ENCODE data around the gene TNFRSF11A.

TNFRSF11A gene

GRCh38 chr18:62324917-62325805, at the start of gene TNFRSF11A:
Gene TNFRSF11A, plus strand, starts transcription at chr18:62325310. Its CDS starts 43 bp downstream, at chr18:62325353.
- peak; percentile 48 to 70 for DNase-seq

DNA sequence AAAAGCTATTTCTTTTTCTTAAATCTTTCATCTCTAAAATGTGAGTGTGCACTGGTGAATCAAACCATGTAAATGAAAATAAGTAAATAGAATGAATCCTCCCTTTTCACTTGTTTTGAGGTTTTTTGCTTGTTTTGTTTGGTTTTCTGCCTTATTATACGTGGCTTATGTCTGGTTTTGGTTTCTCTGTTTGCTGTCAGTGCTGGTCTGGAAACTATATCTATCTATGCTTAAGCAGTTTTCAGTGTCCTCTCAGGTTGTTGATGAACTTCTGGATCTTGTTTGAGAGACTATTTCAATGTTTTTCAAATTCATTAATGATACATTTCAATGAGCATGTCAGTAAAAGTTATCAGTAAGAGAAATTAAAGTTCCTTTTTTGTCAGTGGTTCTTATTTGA, 48.1 kb upstream of the TNFRSF11A start:
- DNase-seq = no peak

DNA sequence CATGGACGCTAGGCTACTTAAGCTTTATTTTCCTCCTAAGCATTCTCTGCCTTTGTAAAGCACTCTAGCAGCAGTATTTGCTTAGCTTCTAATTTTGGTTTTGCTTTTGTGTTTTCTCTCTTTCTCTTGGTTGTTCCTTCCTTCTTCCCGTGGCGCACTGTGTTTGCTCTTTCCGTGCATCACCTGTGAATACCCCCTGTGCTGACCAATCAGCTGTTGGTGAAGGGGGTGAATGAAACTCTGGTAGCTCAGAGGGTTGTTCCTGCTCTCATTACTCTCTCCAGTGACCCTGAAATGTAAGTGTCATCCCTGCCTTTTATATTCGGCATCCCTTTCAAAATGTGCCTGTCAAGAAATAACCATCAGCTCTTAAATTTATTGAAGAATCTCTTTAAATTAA, 45.5 kb upstream of the TNFRSF11A start:
- no peak for DNase-seq

DNA sequence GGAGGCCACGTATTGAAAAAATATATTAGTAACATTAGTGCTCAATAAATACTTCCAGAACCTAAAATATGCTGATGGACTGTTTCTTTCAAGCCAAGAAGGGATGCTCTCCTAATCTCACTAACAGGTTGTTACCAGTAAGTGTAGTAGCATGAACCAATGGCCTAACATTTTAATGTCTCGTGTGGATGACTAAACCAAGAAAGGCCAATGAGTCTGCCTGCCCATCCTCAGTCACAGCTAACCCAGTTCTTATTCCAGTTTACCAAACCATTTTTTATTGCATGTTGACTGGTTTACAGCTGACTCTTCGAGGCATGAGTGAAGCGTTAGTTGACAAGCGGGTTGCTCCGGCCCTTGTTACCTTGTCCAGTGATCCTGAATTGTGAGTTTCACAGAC, 45.1 kb upstream of the TNFRSF11A start:
- DNase-seq = no peak

DNA sequence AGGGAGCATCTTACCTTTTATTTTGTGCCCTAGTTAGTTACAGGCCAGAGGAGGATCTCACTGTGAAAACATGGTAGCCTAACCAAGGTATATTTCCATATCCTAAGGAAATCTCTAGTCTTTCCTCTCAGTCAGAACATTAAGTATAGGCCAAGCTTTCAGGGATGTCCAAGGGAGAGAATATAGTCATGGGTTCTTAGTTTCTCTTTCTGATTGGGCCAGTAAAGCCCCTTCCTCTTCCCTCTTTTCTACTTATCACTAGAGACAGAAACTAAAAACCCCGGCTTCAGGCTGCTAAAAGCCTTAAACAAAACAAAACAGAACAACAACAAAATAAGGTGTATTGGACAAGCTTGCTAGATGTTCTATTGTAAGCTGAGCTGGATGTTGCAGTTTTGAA, 44.3 kb upstream of the TNFRSF11A start:
- no peak for DNase-seq

DNA sequence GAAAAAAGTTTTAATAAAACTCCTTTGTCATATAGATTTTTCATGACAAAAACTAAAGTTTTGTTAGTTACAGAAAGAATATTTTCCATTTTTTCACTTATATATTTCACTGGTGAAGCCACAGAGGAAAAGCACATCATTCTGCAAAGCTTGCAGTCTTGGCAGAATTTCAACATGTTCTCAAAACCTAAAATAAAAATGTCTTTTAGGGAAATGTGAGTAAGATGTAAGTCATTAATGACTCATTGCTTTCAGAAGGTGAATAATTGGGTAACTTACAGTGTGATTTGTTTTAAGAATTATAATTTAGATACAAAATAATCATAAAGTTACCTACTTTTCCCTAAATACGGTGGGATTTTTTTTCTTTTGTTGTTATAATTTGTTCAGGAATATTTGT, 43.4 kb upstream of the TNFRSF11A start:
- DNase-seq = no peak

DNA sequence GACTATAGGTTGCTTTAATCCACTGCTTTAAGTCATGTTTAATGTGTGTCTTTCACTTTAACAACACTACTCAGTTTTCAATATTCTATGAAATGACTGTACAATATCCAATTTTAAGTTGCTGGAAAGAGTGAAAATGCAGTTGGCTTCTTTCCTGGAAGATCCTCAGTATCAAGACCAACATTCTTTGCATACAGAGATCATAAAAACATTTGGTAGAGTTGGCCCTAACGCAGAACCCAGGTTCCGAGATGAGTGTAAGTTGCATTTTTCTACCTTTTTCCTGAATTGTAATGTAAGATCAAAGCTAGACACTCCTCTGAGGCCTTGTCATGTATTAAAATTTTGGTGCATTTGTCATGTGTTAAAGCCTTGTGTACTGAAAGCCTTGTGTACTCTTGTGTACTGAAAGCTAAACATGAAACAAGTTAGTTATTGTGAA, 42.9 kb upstream of the TNFRSF11A start:
- no peak for DNase-seq

DNA sequence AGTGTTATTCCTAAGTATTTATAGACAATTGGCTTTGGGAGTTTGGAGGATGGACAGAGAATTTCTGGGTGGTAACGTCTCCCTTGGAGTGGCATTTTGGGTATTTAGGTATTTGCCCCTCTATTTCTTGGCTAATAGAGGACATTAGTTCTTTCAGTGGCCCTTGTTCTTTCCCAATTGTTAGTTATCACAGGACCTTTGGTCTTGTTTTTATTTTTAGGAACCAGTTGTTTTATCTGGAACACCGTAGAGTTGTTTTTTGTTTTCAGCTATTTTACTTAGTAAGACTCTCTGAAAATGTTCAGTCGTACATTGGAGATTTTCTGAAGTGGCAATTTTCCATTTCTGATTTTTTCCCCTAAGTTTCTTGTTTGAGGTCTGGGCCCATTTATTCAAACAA, 40.5 kb upstream of the TNFRSF11A start:
- DNase-seq = no peak

- no peak for DNase-seq
These were observed 39.8 kb upstream of the TNFRSF11A start for GRCh38 chr18:62285281-62285680.

GRCh38 chr18:62287781-62288664, 37.1 kb upstream of the TNFRSF11A start:
- no peak for DNase-seq

DNA sequence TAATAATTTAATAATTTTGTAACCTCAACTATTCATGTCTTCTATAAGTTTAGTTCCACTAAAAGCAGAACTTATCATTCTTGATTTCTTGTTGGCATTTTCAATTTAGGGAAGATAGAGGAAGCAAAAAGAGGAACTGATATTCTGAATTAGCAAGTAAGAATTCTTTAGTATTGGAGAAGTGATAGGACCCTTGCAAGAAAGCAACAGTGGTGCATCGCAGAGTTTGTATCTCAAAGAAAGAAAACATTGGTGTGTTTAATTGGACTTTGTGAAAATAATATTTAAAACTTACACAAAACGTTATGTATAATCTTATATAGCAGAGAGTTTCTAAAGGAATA, 36.5 kb upstream of the TNFRSF11A start:
- no peak for DNase-seq

DNA sequence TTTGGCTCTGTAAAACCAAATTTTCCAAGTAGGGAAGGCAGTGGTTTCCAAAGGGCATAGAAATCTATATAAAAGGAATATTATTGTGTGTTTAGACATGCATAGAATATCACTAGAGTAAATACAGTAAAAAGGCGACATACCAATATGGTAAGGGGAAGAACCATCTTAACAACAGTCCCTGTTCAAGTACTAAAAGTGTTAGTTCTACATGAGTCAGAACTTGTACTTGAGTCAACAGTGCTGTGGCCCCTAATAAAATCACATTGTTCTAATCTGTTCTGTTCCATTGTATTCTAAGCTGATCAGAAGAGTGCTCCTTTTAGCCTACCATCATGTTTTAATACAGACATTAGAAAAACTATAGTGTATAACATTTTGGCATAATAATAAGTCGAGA, 36.1 kb upstream of the TNFRSF11A start:
- no peak for DNase-seq

DNA sequence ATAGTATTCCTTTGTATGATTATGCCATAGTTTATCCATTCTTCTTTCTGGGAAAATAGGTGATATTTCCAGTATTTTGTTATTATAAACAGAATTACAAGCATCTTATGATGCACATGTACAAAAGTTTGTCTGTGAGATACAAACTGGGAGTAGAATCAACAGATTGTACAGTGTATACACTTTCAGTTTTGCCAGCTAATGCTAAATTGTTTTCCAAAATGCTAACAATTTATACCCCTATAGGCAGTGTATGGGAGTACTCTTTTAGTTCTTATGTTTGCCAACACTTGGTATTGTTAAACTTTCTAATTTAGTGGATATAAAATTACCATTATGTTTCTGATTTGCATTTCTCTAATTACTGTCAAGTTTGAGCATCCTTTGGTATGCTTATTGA, 31.0 kb upstream of the TNFRSF11A start:
- no peak for DNase-seq

DNA sequence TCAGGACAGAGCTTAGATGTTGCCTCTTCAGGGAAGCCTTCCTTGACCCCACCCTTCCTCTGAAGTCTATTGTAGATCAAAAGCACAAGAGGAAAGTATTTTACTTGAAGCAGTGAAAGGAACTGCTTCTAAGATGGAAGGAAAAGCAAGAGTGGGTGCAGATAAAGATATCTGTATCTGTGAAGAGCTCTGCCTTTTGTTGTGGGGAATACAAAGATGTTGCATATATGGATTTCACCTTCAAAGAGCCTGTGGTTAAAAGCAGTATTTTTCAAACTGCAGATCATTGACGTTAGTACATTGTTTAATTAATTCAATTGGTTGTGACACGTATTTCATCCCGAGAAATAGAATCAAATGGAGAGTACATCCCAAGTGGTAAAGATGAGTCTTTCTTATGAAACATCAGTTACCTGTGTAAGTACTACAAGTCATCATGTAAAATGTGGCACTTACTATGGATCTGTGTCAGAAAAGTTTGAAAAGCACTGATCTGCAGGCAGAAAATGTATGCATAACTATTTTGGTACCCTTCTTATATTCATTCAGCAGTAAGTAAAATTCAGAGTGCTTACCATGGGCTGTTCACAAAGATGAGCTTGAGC, 24.6 kb upstream of the TNFRSF11A start:
- DNase-seq = no peak

DNA sequence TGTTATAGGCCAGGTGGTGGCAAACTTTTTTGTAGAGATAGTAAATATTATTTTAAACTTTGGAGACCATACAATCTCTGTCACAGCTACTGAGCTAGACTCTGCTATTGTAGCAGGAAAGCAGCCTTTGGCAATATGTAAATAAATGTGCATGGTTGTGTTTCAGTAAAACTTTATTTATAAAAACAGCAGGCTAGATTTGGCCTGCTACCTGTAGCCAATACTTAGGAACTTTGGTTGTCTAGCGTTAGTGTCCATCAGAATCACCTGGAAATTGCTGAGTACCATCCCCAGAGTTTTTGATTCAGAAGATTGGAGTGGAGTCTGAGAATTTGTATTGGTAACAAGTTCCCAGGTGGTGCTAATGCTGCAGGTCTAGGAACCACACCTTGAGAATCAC, 23.8 kb upstream of the TNFRSF11A start:
- no peak for DNase-seq

DNA sequence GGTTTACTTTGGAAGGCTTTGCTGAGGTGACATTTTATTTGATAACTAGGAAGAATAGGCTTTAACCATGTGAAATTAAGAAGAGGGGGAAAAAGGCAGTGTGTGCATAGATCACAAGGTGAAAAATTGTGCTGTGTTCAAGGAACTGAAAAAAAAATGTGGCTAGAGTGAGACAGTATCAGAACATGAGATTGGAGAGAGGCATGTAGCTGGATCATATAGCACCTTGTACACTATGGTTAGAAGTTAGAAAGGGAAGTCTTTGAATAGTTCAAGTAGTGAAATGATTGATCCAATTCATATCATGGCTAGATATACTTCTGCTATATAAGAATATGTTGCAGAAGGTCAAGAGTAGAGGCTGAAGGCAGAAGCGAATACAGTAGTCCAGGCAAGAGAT, 12.3 kb upstream of the TNFRSF11A start:
- DNase-seq = no peak

GRCh38 chr18:62318228-62319180, 6.6 kb upstream of the TNFRSF11A start:
- DNase-seq = no peak

DNA sequence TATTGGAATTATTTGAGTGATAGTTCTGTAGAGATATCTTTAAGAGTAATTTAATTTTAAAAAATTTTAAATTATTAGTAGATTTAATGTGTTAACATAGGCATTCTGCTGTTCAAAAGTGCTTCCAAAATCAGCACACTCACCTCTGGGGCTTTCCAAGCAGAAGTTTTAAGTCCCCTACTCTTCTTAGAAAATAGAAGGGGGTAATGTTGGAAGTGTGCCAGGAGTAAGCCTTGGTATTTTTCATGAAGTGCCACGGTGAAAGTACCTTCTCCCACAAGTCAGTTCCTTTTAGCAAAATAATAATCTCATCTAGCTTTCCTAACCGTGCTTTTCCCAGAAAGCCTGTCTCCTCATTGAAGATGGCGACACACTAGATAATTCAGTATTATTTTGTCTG, 3.9 kb upstream of the TNFRSF11A start:
- no peak for DNase-seq

DNA sequence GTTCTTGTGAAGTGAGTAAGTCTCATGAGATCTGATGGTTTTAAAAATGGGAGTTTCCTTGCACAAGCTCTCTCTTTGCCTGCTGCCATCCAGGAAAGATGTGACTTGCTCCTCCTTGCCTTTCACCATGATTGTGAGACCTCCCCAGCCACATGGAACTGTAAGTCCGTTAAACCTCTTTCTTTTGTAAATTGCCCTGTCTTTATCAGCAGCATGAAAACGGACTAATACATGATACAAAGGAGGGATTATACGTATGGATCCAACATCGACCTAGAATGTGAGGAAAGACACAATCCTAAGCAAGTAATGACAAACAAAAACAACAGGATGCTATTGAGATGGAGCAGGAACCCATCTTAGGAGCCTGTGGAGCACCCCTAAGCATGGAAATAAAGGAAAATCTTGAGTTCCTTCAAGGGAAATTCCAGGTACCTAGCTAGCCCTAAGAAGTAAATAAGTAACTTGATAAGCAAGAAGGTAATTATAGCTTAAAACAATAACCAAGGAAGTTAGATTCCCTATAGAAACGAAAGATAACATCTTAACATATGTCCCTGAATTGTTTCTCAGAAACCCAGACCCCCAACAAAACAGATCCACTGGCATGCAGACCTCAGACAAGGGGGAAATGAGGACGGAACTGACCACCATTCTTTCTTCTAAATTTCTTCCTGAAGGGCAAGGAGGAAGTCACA, 1.5 kb upstream of the TNFRSF11A start:
- no peak for DNase-seq

DNA sequence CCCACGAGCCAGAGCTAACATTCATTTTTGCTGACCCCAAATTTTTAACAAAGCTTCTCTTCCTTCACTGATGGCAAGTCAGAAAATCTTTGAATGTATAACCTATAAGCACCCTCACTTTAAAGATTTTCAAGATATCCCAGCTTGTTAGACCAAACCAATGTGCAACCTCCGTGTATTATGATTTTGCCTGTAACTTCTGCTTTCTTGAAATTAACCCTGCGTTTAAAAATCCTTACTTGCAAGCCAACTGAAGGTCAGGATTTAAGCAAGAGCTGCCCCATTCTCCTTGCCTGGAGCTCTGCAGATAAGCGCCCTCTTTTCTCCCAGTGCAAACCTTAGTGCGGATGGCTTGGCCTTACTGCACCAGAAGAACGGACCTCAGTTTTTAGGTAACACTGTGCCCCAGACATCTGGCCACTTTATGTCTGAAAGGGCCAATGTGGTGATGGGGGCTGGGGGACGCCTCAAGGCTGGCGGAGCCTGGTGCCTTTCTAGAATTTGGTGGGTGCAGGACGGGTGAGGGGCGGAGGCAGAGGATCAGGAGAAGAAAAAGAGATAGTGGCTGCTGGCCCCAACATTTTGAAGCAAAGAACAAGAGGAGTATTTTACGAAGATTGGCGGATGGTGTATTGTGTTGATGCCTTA, 805 bp upstream of the TNFRSF11A start:
- no peak for DNase-seq

Measured in stimulated activated CD4-positive, alpha-beta T cell treated with anti-CD3 and anti-CD28 coated beads, Interleukin-4, amount 100 ng/mL, for 4 hours (primary cell).